ENCODE measurements around the gene ZBTB20.

DNA sequence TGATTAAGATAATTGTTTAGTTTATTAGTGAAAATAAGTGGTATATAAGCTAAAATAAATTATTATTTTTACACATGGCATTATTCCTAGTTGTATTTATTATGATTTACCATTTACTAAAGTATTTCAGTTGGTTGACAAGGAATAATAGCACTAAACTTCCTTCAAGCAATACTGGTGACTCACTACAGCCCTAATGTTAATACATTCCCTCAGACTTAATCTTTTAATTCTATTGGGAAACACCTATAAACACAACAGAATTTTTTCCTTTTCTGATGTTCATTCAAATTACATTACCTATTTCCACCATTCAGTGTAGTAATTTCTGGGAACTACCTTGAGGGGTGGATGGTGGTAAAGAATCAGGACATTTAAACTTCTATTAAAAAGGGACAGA, 589.3 kb downstream of the ZBTB20 start:
- TF ChIP-seq MYC (IDR thresholded peaks at IDR 0.05; ENCODE audit: insufficient read depth, insufficient read length, insufficient replicate concordance, low read length, severe bottlenecking), result no peak
- no peak for TF ChIP-seq RAD21 (IDR thresholded peaks at IDR 0.05; ENCODE audit: insufficient read depth, low read depth, low read length)
- no peak for TF ChIP-seq RFX5 (IDR thresholded peaks at IDR 0.05; ENCODE audit: low read depth, low read length)
- TF ChIP-seq HCFC1 (IDR thresholded peaks at IDR 0.05; ENCODE audit: low read length), result no peak
- TF ChIP-seq POLR2A (IDR thresholded peaks at IDR 0.05; ENCODE audit: low read depth, low read length), result no peak
- TF ChIP-seq POLR2AphosphoS5 (IDR thresholded peaks at IDR 0.05; ENCODE audit: low read length), result no peak
- no peak for TF ChIP-seq CTCF (IDR thresholded peaks at IDR 0.05 in 2 of 3, conservative IDR thresholded peaks at IDR 0.05 in 1 of 3; ENCODE audit: control insufficient read depth in 2 of 3, extremely low read depth in 1 of 3, insufficient read depth in 1 of 3, low read depth in 3 of 3, low read length in 3 of 3)
- TF ChIP-seq TAF1 (IDR thresholded peaks at IDR 0.05; ENCODE audit: borderline replicate concordance, low read depth, low read length), result no peak
- no peak for TF ChIP-seq NR2C2 (IDR thresholded peaks at IDR 0.05; ENCODE audit: borderline replicate concordance, control insufficient read depth, insufficient read length, low read depth)
- no peak for TF ChIP-seq GABPA (IDR thresholded peaks at IDR 0.05; ENCODE audit: low read depth)
- TF ChIP-seq HDGF (IDR thresholded peaks at IDR 0.05), result no peak
- TF ChIP-seq, protein P1, sequence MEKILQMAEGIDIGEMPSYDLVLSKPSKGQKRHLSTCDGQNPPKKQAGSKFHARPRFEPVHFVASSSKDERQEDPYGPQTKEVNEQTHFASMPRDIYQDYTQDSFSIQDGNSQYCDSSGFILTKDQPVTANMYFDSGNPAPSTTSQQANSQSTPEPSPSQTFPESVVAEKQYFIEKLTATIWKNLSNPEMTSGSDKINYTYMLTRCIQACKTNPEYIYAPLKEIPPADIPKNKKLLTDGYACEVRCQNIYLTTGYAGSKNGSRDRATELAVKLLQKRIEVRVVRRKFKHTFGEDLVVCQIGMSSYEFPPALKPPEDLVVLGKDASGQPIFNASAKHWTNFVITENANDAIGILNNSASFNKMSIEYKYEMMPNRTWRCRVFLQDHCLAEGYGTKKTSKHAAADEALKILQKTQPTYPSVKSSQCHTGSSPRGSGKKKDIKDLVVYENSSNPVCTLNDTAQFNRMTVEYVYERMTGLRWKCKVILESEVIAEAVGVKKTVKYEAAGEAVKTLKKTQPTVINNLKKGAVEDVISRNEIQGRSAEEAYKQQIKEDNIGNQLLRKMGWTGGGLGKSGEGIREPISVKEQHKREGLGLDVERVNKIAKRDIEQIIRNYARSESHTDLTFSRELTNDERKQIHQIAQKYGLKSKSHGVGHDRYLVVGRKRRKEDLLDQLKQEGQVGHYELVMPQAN (conservative IDR thresholded peaks at IDR 0.05), result no peak
